ENCODE data around the gene SMARCD3. TPM values are rescaled to one million over a fixed set of nuclear protein-coding genes. Genes with fewer than 3 reads are reported as not detected.

Gene SMARCD3
- total and polyA plus RNA-seq, 2 of the 4 experiments (the other 2 are of a cell fraction): 37.5 to 48.5 TPM

DNA sequence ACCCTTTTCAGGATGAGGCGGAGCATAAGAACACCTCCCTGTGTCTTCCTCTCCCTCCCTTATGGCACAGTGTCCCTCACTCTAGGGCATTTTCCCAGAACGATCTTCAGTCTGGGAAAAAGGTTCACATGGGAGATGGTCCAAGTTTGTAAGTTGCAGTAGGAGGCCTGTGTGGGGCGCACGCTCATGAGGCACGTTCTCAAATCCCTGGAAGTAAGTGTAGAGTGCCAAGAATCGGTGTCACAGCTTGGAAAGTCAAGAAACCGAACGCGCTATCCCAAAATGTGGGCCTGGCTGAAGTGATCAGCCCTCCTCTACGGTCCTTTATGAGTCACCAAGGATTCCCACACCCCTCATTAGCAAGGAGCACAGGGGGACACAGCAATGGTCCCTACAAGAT is 23.9 kb upstream of the SMARCD3 start:
- Histone ChIP-seq H3K14ac (replicated peaks; ENCODE audit: low read depth, low read length) (no peak overlapping the region), H4K91ac (ENCODE audit: insufficient read depth, low read depth, low read length) (no peak overlapping the region), H3K4me2 (ENCODE audit: low read depth, low read length) (no peak overlapping the region; the same call in 1 of the 2 replicates), H3K9me1 (ENCODE audit: insufficient read depth, low read length) (no peaks in the 10 kb centered on the region), H3K27ac (ENCODE audit: insufficient read depth, low read length) (peak overlapping the region; percentile 43; the same call in 1 of the 2 replicates), H4K5ac (ENCODE audit: low read depth, low read length) (no peak overlapping the region), H3K36me3 (ENCODE audit: control insufficient read depth, insufficient read depth, low read length) (no peaks in the 10 kb centered on the region; the same call in 1 of the 2 replicates), H3K9ac (ENCODE audit: low read depth, low read length) (no peak overlapping the region), H3K27me3 (ENCODE audit: control insufficient read depth, insufficient read depth, low read length) (no peaks in the 10 kb centered on the region; the same call in 1 of the 2 replicates), H3K23ac (ENCODE audit: low read depth, low read length) (no peak overlapping the region), H2BK120ac (ENCODE audit: low read depth, low read length) (no peak overlapping the region), H3K9me3 (ENCODE audit: control insufficient read depth, insufficient read depth, low read length) (no peaks in the 10 kb centered on the region), H2AFZ (replicated peaks; ENCODE audit: low read length, poor library complexity) (no peak overlapping the region), H2BK15ac (ENCODE audit: low read depth, low read length) (no peak overlapping the region), H3K4me3 (ENCODE audit: insufficient read depth, low read depth, low read length) (no peak overlapping the region), H2AK5ac (ENCODE audit: low read depth, low read length) (no peak overlapping the region), H3K4me1 (ENCODE audit: control insufficient read depth, insufficient read depth, low read length) (peaks cover 8% of the 10 kb centered on the region; the same call in 1 of the 2 replicates), H4K8ac (ENCODE audit: low read depth in 2 of 2, low read length in 2 of 2) (no peak overlapping the region), H3K4ac (ENCODE audit: low read depth, low read length) (no peak overlapping the region), H3K56ac (ENCODE audit: extremely low read depth, insufficient read depth, low read length) (no peak overlapping the region), H2AK9ac (replicated peaks; ENCODE audit: low read depth, low read length, poor library complexity) (no peak overlapping the region), H3K18ac (ENCODE audit: low read depth, low read length) (no peak overlapping the region), H2BK20ac (ENCODE audit: low read depth, low read length) (no peak overlapping the region), H3K79me1 (ENCODE audit: low read depth in 1 of 2, low read length in 2 of 2) (no peaks in the 10 kb centered on the region), H4K20me1 (ENCODE audit: insufficient read depth, low read length) (no peaks in the 10 kb centered on the region; the same call in 1 of the 2 replicates), H2BK5ac (ENCODE audit: low read depth, low read length, poor library complexity, severe bottlenecking) (no peak overlapping the region)
- TF ChIP-seq FOS (IDR thresholded peaks at IDR 0.05; ENCODE audit: low read depth, low read length) (no peak), RFX5 (IDR thresholded peaks at IDR 0.05; ENCODE audit: low read depth, low read length) (no peak), CEBPB (IDR thresholded peaks at IDR 0.05; ENCODE audit: low read depth, low read length) (no peak)
- TF ChIP-seq, protein P1, sequence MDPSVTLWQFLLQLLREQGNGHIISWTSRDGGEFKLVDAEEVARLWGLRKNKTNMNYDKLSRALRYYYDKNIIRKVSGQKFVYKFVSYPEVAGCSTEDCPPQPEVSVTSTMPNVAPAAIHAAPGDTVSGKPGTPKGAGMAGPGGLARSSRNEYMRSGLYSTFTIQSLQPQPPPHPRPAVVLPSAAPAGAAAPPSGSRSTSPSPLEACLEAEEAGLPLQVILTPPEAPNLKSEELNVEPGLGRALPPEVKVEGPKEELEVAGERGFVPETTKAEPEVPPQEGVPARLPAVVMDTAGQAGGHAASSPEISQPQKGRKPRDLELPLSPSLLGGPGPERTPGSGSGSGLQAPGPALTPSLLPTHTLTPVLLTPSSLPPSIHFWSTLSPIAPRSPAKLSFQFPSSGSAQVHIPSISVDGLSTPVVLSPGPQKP (IDR thresholded peaks at IDR 0.05; ENCODE audit: borderline replicate concordance, low read depth, low read length): no peak
- TF ChIP-seq, protein P2, sequence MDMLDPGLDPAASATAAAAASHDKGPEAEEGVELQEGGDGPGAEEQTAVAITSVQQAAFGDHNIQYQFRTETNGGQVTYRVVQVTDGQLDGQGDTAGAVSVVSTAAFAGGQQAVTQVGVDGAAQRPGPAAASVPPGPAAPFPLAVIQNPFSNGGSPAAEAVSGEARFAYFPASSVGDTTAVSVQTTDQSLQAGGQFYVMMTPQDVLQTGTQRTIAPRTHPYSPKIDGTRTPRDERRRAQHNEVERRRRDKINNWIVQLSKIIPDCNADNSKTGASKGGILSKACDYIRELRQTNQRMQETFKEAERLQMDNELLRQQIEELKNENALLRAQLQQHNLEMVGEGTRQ (IDR thresholded peaks at IDR 0.05; ENCODE audit: low read depth, low read length): no peak
- in situ Hi-C loops (cut with MboI; ENCODE audit: low sequenced_read_pairs): no loop called here
- no peak for ATAC-seq (ENCODE audit: low read depth)
- no TSS peak for BruUV-seq (replicated peaks)
- intact Hi-C loops (cut with micrococcal nuclease): no loop called here
- POLR2A ChIA-PET (ENCODE audit: unreplicated experiment): no interaction called here
- 43% methylated on average over 1 of the region's 10 CpGs; no CpG with 5 or more reads in 1 of the 2 experiments for WGBS, 2 experiments (ENCODE audit: extremely low coverage in 2 of 2, insufficient read length in 1 of 2)
- dilution Hi-C loops (cut with HindIII; ENCODE audit: low sequenced_read_pairs, unreplicated experiment): no loop called here
- DNase-seq: no peak
- CTCF ChIA-PET: interaction anchor here (1.0 kb wide), 1 partner anchor 13 kb away, joined by 17 read pairs; no protein-coding TSS in a partner anchor
